Retinal pigment epithelial cell (primary cell): ENCODE results near the gene OR2Y1.
"Not testable (repeated sequence)": the region's sequence is repeated elsewhere in the genome, so short reads cannot be mapped to it uniquely, and the experiment has no call there.

Experiments
- DNase-seq: peaks from one replicate; pipeline ENCODE4 v3.0.0-alpha.2; 2010; ENCODE audit warnings: low read depth
- H3K4me3 ChIP-seq: 2 replicates; pipeline ENCODE4 v1.5.1; 2011; ENCODE audit warnings: mild to moderate bottlenecking, low read length, control low read depth, moderate library complexity
- TF ChIP-seq, protein P1 (sequence below): conservative IDR thresholded peaks from 2 replicates; pipeline ENCODE4 v1.5.1; 2011; ENCODE audit warnings: low read depth, low read length, control low read depth, inconsistent platforms

The OR2Y1 gene

GRCh38 chr5:180704362-180704761 lies 35.5 kb downstream of the OR2Y1 start:
- TF ChIP-seq, protein P1, sequence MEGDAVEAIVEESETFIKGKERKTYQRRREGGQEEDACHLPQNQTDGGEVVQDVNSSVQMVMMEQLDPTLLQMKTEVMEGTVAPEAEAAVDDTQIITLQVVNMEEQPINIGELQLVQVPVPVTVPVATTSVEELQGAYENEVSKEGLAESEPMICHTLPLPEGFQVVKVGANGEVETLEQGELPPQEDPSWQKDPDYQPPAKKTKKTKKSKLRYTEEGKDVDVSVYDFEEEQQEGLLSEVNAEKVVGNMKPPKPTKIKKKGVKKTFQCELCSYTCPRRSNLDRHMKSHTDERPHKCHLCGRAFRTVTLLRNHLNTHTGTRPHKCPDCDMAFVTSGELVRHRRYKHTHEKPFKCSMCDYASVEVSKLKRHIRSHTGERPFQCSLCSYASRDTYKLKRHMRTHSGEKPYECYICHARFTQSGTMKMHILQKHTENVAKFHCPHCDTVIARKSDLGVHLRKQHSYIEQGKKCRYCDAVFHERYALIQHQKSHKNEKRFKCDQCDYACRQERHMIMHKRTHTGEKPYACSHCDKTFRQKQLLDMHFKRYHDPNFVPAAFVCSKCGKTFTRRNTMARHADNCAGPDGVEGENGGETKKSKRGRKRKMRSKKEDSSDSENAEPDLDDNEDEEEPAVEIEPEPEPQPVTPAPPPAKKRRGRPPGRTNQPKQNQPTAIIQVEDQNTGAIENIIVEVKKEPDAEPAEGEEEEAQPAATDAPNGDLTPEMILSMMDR: no peak
- H3K4me3 ChIP-seq: no peak overlapping the region
- DNase-seq: no peak

- TF ChIP-seq, protein P1: no peak
- H3K4me3 ChIP-seq: no peak overlapping the region
- no peak for DNase-seq
Measured at GRCh38 chr5:180703912-180704311, 35.9 kb downstream of the OR2Y1 start.

DNA sequence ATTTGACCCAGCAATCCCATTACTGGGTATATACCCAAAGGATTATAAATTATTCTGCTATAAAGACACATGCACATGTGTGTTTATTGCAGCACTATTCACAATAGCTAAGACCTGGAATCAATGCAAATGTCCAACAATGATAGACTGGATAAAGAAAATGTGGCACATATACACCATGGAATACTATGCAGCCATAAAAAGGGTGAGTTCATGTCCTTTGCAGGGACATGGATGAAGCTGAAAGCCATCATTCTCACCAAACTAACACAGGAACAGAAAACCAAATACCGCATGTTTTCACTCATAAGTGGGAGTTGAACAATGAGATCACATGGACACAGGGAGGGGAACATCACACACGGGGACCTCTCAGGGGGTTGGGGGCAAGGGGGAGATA lies 36.5 kb downstream of the OR2Y1 start:
- H3K4me3 ChIP-seq, DNase-seq: not testable (repeated sequence)

GRCh38 chr5:180700440-180700839 lies 39.4 kb downstream of the OR2Y1 start:
- not testable (repeated sequence) for DNase-seq, H3K4me3 ChIP-seq

GRCh38 chr5:180699042-180699441 lies 40.8 kb downstream of the OR2Y1 start:
- TF ChIP-seq, protein P1: no peak
- DNase-seq: no peak
- no peak overlapping the region for H3K4me3 ChIP-seq

DNA sequence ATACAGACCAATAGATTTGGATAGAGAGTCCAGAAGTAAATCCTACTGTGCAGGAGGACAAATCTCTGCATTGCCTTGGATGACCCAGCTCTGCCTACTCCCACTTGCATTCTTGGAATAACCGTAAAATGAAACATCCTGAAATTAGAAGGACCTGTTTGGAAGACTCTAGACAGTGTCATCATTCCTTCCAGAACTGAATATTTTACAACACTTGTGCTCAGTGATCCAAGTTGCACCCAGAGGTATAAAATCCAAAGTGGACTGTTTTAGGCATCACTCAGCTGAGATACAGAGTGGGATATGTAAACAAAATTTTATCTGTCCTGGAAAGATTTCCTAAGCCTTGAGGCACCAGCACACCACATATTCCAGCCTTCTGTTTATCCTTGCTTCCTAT lies 43.7 kb downstream of the OR2Y1 start:
- no peak overlapping the region for H3K4me3 ChIP-seq
- no peak for DNase-seq
- TF ChIP-seq, protein P1: no peak

- H3K4me3 ChIP-seq: no peak overlapping the region
- DNase-seq: no peak
- TF ChIP-seq, protein P1: no peak
Measured at GRCh38 chr5:180692429-180692828, 47.4 kb downstream of the OR2Y1 start.

DNA sequence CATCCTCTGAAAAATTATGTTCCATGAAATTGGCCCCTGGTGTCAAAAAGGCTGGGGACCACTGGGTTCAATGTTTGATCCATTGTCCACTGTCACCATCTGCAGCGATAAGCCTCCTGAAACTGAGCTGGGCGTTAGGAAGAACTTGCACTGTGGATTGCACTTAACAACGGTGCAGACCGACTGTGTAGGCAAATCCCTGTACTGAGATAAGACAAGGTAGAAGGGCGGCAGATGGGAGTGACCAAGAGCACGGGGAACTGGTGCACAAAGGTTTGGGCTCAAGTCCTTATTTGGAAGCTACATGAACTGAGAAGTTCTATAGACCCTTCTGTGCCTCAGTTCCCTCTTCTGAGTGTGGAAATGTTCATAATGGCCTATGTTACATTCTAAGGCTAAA lies 48.8 kb downstream of the OR2Y1 start:
- no peak for DNase-seq
- TF ChIP-seq, protein P1: no peak
- H3K4me3 ChIP-seq: no peak overlapping the region
